H4 (cell line): ENCODE results near the gene TFR2. TPM values are rescaled to one million over a fixed set of nuclear protein-coding genes. Genes with fewer than 3 reads are reported as not detected.

Experiments used
- DNase-seq: peaks from one replicate; pipeline ENCODE4 v3.0.0-alpha.2; 2015; ENCODE audit warnings: low spot score
- total RNA-seq: library from RNA; depleted of rRNA; stranded (reverse); fragments of >200 nt; shearing (Covaris generic); gene quantifications from 2 replicates; pipeline ENCODE4 v1.2.3, GENCODE V29; 2014; rRNA removed

Gene TFR2
- total RNA-seq: 0.25 TPM in 1 of 2 replicates, not detected in the other

GRCh38 chr7:100641463-100641859 is at the start of gene TFR2:
TSS of gene TFR2 (minus strand) at chr7:100641552. CDS start at chr7:100641509, 43 bp downstream.
- no peak for DNase-seq

GRCh38 chr7:100689230-100690135 is 48.1 kb upstream of the TFR2 start:
- DNase-seq: no peak

DNA sequence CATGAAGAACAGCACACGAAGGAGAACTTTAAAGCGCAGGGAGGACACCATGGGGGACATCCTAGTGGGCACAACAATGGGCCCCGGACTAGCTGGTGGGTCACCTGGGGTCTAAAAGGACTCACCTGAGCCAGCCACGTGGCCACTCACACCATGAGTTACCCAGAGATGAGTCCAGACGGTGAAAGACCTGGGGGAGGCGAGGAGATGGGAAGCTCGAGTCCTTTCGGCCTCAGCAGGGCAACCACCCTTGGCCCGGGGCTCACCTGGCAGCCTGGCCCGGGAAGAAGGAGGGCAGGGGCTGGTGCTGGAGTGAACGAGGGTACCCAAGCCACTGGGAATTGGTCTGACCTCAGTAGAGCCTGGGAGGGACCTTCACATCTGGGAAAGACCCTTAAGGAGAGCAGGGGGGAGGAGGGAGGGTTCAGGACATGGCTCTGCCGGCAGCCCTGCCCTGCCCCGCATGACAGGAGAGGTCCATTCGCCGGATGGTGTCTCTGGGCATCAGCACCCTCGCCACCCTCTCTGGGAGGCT is 47.0 kb upstream of the TFR2 start:
- DNase-seq: no peak

DNA sequence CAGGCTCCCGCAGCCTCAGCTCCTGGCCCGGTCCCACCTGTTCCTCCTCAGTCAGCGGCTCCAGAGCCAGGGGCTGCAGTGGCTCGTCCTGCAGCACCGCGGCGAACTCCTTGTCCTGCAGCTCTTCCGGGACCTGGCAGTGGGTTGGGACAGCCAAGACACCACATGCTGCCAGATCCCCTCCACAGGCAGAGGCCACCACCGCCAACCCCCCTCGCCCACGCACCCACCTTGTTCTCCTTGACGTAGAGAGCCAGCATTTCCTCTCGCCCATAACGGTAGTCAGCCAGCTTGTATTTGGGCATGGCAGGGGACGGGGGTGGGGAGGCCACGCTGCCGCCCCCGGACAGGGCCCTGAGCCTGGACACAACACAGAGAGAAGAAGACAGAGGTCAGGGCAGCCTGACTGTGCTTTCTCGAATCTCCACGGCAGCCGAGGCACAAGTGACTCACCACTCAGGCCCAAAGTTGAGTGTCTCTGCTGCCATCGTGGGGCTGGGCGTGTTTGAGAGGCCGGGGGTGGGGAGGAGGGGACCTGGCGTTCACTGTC is 46.5 kb upstream of the TFR2 start:
- DNase-seq: no peak

- no peak for DNase-seq
Observed at GRCh38 chr7:100687261-100687660, 45.9 kb upstream of the TFR2 start.

- no peak for DNase-seq
Observed at GRCh38 chr7:100686822-100687211, 45.5 kb upstream of the TFR2 start.

GRCh38 chr7:100686201-100686821 is 45.0 kb upstream of the TFR2 start:
- no peak for DNase-seq

- DNase-seq: no peak
Observed at GRCh38 chr7:100685631-100686145, 44.3 kb upstream of the TFR2 start.

DNA sequence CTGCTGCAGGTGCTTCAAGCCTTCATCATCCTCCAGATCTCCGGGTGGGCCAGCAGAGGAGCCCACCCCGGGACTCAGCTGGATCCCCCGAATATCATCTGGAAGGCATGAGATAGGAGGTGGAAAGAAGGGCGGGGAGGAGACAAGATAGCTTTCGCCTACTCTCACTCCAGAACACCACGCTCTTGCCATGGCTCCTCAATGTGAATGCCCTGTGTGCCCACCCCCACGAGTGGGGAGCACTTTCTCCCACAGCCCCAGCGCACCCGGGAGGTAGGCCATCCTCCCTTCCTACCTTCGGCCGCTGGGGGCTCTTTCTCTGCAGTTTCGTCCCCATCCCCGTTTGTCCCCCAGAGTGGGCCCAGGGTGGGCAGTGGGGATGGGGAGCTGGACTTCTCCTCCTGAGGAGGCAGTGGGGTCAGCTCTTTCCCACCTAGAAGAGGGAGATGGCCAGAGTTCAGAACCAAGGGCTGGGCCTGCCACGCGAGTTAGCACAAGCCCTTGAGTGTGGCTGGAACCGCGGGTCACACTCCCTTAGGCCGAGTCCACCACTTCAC is 43.8 kb upstream of the TFR2 start:
- no peak for DNase-seq

GRCh38 chr7:100684534-100685042 is 43.2 kb upstream of the TFR2 start:
- DNase-seq: no peak

GRCh38 chr7:100683659-100684533 is 42.5 kb upstream of the TFR2 start:
- no peak for DNase-seq

- no peak for DNase-seq
Observed at GRCh38 chr7:100682991-100683658, 41.8 kb upstream of the TFR2 start.

- no peak for DNase-seq
Observed at GRCh38 chr7:100682228-100682741, 40.9 kb upstream of the TFR2 start.

DNA sequence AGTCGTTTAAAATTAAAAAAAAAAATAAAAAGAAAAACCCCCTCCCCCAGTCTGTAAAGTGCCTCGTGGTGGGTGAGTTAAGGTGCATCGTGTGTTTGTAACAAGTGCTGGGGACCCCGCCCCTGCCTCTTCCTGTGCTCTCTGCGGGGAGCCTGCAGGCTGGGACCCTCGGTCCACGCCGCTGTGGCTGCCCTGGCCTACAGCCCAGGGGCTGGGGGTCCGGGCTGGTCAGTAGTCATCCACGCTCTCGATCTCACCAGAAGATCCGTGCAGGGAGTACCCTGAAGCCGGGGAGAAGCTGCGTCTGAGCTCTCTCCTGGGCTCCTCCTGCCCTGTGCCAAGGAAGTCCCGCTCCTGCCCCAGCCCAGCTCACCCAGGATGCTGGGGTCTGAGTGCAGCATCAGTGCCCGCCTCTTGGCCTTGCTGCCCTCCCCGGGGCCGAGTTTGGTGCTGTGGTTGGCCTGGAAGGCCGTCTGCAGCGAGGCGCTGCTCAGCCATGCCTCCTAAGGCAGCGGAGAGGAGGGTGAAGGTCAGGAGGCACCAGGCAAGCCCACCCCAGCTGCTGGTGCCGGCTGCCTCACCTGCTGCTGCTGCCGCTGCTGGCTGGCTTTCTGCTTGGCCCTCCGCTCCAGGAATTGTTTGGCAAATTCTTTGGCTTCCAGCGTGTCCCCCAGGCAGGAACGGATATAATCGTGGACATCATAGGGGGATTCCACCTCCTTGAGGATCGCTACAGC is 40.3 kb upstream of the TFR2 start:
- DNase-seq: no peak

- no peak for DNase-seq
Observed at GRCh38 chr7:100680576-100681271, 39.4 kb upstream of the TFR2 start.

- no peak for DNase-seq
Observed at GRCh38 chr7:100679927-100680575, 38.7 kb upstream of the TFR2 start.

- no peak for DNase-seq
Observed at GRCh38 chr7:100679129-100679926, 38.0 kb upstream of the TFR2 start.
